Stimulated activated CD4-positive, alpha-beta T cell treated with anti-CD3 and anti-CD28 coated beads, Interleukin-4, amount 100 ng/mL, for 48 hours (primary cell): ENCODE results near the gene ZNHIT3.
"Not testable (repeated sequence)": the region's sequence is repeated elsewhere in the genome, so short reads cannot be mapped to it uniquely, and the experiment has no call there.

Experiments used
- DNase-seq, 2 donors: peaks; one replicate each; pipeline ENCODE4 v3.0.0-alpha.2; 2020; ENCODE audit warnings: low read depth in 2 of 2

ZNHIT3 gene

DNA sequence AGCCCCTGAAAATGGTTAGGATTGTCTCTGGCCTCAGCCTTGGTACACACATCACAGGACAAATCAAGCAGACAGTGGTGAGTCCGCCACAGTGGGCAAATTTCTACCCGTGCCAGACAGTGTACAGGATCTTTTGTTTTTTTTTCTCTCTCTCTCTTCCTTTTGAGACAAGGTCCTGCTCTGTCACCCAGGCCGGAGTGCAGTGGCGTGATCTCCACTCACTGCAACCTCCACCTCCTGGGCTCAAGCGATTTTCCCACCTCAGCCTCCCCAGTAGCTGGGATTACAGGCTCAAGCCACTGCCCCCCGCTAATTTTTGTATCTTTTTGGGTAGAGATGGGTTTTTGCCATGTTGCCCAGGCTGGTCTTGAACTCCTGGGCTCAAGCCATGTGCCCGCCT, 2.5 kb upstream of the ZNHIT3 start:
- DNase-seq: not testable (repeated sequence)

- no peak for DNase-seq
Measured at GRCh38 chr17:36485027-36485426, 1.5 kb upstream of the ZNHIT3 start.

GRCh38 chr17:36485805-36486203, 677 bp upstream of the ZNHIT3 start:
- no peak for DNase-seq

DNA sequence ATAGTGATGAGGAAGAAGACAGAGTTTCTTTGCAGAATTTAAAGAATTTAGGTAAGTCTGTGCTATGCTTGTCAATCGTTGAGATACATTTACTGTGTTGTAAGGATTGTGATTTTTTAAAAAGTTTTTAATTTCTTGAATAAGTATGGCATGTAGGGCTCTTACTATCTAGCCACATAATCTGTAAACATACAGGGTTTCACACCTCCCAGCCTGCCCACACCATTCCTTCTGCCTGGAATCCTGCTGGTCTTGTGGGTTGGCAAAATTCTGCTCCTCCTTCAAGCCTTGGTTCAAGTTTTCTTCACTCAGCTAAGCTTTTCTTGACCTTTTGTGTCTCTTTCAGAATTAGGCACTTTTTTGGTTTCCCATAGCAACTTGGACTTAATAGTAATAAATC, 7.5 kb downstream of the ZNHIT3 start:
- no peak for DNase-seq

DNA sequence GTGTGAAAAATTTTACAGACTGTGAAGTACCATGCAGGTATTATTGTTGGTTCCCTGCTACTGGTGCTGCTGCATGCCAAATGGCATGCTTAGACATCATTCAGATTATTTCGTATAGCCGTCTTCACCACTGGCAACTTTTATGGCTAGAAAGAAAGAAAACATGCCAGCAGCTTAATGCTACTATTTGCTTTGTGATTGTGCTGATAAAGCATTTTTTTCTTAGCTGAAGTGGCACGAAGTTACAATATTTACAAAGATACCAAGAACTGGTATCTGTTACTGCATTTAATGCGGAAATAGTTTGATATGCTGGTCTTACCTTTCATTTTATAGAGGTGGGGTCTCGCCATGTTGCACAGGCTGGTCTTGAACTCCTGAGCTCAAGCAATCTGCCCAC, 8.2 kb downstream of the ZNHIT3 start:
- no peak for DNase-seq

DNA sequence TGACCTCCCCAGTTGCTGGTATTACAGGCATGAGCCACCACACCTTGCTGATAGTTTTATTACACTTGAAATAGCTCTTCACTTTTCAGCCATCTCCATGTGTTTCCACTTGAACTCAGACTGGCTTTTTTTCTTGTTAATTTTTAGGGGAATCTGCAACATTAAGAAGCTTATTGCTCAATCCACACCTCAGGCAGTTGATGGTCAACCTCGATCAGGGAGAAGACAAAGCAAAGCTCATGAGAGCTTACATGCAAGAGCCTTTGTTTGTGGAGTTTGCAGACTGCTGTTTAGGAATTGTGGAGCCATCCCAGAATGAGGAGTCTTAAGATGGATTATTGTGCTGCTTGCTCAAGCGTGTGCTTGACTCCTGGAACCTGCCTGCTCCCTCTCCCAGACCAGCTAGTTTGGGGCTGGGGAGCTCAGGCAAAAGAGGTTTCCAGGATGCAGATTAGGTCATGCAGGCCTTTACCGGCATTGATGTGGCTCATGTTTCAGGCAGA, 8.6 kb downstream of the ZNHIT3 start:
- DNase-seq: no peak

GRCh38 chr17:36496018-36496789, 9.7 kb downstream of the ZNHIT3 start:
- no peak for DNase-seq

DNA sequence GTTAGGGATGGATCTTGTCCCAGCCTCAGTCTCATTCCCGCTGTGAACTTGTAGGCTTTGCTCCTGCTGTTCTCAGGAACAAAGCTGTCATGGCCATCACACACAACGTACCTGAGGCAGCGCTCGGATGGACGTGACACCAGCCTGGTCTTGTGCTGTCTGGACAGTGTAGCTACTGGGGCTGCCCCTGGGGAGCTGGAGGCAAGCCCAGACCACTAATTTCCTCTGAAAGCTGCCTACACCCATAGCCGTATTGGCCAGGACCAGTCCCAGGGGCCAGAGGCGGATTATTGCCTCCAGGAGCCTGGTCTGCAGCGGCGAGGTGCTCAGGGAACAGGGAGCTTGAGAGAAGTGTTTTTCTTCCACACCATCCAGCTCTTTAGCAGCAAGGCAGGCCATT, 11.7 kb downstream of the ZNHIT3 start:
- no peak for DNase-seq

- no peak for DNase-seq
Measured at GRCh38 chr17:36498560-36499300, 12.2 kb downstream of the ZNHIT3 start.

DNA sequence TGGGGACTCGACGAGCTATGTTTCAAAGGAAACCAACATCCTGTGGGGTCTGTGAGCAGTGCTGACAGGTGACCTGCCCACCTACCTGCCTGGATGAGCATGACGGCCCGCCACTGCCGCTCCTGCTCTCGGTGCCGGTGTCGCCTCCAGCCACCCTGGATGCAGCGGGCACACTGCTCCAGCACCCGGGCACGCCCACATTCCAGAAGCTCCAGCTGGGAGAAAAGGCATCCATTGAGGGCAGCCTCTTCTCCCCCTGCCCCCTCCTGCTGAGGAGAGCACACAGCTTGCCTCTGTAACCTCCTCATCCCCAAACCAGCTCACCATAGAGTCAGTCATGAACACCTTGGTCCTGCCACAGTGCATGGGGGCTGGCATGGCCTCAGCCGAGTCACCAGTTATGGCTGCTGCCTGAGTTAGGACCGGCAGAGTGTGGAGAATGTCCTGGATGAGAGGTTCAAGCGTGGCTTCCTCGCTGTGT, 14.3 kb downstream of the ZNHIT3 start:
- DNase-seq: no peak

DNA sequence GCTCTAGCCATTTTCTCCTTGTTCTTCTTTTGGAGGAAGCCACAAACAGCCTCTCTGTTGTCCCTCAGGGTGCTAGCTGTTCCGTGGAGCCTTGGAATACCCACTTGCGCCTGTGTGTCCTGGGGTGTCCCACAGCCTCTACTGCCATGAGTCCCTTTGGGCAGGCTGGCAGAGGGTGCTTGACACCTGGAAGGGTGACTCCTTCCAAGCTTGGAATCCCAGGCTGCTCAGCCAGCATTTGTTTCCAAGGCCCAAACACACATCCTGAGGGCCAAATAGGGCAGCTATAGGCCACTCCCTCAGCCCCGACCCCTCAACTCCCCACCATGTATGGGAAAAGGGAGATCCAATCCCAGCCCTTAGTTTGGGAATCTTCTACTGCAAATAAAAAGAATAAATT, 14.9 kb downstream of the ZNHIT3 start:
- no peak for DNase-seq

DNA sequence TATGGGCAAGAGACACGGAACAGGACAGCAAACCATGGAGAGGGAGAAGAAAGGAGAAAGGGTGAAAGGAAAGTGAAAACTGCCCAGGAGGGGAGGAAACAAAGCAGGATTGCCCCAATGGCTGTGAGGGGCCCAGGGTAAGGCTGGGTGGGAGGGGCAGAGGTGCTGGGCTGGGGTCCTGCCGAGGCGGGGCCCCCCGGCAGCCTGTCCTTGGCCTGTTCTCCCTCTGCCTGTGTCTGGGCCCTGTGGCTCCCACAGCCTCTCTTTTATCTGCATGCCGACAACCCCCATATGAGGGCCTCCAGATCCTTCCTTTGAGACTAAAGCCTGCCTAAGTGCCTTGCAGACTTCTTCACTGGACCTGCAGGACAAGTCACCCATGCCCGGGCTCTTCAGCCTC, 15.5 kb downstream of the ZNHIT3 start:
- DNase-seq: no peak

DNA sequence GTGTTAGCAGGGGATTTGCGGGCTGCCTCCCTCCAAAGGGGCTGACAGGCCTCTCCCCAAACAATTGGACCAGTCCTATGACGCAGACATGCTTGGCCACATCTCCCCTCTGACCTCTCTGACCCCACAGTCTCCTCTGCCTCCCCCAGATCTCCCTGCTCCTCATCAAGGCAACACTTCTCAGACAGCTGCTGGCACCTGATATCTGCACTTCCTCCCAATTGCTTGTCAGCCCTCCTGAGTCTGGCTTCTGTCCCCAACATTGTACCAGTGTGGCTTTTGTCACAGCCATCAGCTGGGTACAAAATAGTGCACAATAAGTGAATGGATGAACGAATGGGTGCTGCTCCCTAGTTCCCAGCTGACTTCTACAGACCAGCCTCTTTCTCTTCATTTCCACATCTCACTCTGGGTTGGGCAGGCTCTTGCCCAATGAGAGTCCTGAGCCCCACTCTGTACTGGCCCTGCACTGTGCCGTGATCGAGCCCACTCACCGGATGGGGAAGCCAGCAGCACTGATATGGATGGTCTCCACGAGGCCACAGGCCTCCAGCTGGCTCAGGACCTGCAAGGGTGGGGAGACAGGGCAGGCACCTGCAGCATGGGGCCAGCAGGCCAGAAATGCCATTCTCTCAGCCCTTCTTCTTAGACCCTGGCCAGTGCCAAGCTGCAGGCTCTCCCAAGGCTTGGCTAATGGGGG, 17.1 kb downstream of the ZNHIT3 start:
- DNase-seq: no peak

DNA sequence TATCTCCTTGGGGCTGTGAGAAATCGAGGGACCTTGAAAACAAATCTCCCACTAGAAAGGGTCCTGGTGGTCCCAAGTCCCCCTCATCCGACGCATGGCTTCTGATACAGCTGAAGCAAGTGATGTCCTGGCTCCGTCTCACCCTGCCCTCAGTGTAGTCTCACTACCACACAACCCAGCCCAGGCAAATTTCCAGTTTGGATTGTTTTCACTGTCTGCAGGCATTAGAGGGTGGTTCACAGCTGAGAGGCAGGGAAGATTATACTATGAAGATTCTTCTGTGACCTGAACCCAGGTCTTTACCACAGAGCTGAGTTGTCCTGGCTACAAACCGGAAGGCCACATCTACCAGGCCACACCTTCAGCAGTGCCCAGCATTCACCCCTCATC, 17.7 kb downstream of the ZNHIT3 start:
- DNase-seq: no peak

DNA sequence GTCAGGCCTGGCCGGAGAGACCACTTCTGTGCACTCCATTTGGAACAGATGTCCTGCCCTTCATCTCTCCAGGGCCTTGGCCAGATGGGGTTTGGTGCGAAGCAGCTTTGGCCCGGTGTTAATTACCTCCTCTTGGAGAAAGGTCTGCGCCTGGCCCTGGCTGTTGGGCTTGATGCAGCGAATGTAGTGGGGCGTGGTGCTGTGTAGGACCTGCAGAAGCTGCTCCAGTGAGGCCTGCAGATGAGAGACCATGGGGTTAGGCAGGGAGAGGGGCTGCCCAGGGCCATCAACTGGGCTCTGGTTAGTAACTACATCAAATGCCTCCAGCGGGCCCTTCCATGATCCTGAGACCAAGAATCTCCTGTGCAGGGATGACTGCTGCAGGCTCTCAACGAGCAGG, 18.7 kb downstream of the ZNHIT3 start:
- DNase-seq: no peak

GRCh38 chr17:36506249-36506826, 19.9 kb downstream of the ZNHIT3 start:
- DNase-seq: no peak

DNA sequence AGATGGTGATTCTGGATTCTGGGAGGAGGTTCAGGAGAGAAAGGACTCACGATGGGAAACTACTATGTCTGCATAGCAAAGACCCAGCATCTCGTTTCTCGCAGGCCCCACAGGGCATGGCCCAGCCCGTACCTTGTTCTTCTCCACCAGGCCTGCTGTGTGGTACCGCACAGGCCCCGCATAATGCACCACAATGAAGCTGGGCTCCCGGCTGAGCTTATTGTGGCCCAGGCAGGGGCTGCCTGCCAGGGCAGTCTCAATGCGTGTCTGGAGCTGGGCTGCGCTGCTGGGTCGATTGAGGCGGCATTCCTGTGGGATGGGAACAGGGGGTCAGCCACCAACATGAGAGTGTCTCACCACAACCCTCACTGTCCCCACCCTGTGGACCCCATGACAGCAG, 20.4 kb downstream of the ZNHIT3 start:
- no peak for DNase-seq

- DNase-seq: no peak
Measured at GRCh38 chr17:36507266-36507665, 20.8 kb downstream of the ZNHIT3 start.

DNA sequence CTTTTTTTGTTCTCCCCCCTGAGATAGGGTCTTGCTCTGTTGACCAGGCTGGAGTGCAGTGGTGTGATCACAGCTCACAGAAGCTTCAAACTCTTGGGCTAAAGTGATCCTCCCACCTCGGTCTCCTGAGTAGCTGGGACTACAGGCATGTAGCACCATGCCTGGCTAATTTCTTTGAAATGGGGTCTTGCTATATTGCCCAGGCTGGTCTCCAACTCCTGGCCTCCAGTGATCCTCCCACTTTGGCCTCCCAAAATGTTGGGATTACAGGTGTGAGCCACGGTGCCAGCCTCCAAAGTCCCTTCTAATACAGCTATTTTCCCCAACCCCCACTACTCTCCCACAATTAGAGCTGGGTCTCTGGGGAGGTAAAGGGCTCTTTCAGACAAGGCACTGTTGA, 22.0 kb downstream of the ZNHIT3 start:
- DNase-seq: not testable (repeated sequence)

- no peak for DNase-seq
Measured at GRCh38 chr17:36509272-36509985, 22.9 kb downstream of the ZNHIT3 start.

DNA sequence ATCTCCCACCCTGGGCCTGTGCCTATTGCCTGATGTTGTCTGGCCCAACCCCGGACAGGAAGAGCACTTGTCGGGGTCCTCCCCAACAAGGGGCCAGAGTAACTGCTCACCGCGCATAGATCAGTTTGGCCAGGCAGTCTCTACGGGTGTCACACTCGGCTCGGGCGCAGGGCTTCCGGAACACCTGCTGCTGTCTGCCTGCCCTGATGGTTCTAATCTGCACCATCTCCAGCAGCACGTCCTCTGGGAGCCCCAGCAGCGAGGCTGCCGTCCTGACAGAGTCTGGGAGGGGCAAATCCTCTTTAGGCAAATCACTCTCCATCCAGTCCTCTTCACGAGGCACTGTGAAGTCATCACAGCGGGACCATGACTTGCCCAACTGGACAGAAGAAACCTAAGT, 24.2 kb downstream of the ZNHIT3 start:
- no peak for DNase-seq
